Measurements from ENCODE around the gene ZBTB12.

The ZBTB12 gene

GRCh38 chr6:31897612-31898382, 4.1 kb downstream of the ZBTB12 start, which contains the start of gene EHMT2:
TSS of gene EHMT2 (minus strand) at chr6:31897698. CDS start at chr6:31897677, 21 bp downstream.
- peak; percentile 37 to 49 for DNase-seq (ENCODE audit: low read depth in 2 of 2)

- no peak for DNase-seq (ENCODE audit: low read depth in 2 of 2)
These were observed 4.9 kb downstream of the ZBTB12 start for GRCh38 chr6:31896856-31897611.

- DNase-seq (ENCODE audit: low read depth in 2 of 2) = no peak
These were observed 5.4 kb downstream of the ZBTB12 start for GRCh38 chr6:31896493-31896855.

DNA sequence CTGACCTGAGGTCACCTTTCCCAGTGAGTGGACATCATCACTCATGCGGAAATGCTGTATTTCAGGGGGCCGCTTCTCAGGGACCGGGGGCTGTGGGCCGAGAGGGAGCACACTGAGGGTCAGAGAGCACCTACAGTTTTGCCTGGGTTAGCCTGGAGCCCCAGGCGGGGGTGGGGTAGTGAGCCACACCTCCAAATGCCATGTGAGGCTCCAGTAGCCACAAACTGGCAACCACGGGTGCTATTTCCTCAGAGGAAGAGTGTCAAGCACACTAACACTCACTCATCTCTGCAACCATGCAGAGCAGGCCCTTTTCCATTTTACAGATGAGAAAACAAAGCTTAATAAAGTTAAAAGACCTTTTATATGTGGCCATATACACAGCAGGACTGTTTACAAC, 9.1 kb downstream of the ZBTB12 start:
- DNase-seq (ENCODE audit: low read depth in 2 of 2) = no peak

GRCh38 chr6:31889331-31889972, 12.4 kb downstream of the ZBTB12 start:
- no peak for DNase-seq (ENCODE audit: low read depth in 2 of 2)

GRCh38 chr6:31888276-31889258, 13.3 kb downstream of the ZBTB12 start:
- DNase-seq (ENCODE audit: low read depth in 2 of 2) = no peak

DNA sequence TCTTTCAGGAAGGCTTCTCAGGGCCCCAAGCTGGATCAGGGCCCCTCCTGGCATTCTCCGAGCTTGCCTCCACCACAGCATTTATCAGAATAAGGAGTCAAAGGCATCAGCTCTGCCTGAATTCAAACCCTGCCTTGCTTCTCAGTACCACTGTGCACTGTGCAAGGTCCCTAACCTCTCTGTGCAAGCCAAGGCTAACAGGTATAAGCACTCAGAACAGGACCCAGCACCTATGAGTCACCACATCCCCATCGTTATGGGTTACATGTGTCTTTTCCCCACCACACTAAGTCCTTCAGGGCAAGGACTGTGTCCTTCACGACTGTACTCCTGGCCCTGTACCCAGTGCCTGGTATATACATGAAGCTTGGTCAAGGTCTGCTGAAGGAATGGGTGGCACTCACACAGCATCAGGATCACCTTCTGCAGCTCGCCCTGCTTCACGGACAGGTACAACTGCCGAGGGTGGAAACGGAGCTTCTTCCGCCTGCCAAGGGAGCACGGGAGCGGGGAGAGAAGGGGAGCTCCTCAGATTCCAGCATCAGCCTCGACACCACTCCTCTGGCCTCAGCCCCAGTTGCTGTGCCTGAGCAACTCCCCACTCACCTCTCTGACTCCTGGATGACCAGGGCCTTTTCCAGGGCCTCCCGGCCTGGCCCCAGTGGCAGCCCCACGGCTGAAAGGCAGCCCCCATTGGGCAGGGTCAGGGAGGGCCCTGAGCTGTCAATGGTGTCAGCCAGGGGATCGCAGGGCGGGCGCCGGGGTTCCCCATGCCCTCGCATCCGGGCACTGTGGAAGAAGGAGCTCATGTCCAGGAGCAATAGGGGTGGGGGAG, 14.5 kb downstream of the ZBTB12 start:
- DNase-seq (ENCODE audit: low read depth in 2 of 2) = no peak

GRCh38 chr6:31886541-31886991, 15.3 kb downstream of the ZBTB12 start:
- no peak for DNase-seq (ENCODE audit: low read depth in 2 of 2)

GRCh38 chr6:31884528-31885035, 17.3 kb downstream of the ZBTB12 start:
- DNase-seq (ENCODE audit: low read depth in 2 of 2) = no peak

GRCh38 chr6:31883676-31884075, 18.2 kb downstream of the ZBTB12 start:
- no peak for DNase-seq (ENCODE audit: low read depth in 2 of 2)

DNA sequence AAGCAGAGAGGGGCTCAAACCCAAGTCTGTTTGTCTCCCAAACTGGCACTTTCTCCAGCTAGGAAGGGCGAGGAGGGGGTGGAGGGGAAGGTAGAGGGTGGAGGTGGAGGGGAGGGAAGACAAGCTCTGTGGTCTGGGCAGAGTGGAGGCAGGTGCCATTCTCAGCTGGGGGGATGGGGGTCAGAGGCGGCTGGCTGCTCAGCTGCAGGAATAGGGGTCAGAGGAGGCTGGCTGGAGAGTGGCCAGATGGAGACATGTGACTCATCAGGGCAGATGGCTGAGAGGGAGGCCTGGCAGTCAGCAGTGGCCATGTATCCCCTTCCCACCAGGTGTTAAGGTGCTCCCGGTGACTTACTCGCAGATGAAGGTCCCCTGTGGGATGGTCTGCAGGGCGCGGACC, 19.5 kb downstream of the ZBTB12 start:
- no peak for DNase-seq (ENCODE audit: low read depth in 2 of 2)

DNA sequence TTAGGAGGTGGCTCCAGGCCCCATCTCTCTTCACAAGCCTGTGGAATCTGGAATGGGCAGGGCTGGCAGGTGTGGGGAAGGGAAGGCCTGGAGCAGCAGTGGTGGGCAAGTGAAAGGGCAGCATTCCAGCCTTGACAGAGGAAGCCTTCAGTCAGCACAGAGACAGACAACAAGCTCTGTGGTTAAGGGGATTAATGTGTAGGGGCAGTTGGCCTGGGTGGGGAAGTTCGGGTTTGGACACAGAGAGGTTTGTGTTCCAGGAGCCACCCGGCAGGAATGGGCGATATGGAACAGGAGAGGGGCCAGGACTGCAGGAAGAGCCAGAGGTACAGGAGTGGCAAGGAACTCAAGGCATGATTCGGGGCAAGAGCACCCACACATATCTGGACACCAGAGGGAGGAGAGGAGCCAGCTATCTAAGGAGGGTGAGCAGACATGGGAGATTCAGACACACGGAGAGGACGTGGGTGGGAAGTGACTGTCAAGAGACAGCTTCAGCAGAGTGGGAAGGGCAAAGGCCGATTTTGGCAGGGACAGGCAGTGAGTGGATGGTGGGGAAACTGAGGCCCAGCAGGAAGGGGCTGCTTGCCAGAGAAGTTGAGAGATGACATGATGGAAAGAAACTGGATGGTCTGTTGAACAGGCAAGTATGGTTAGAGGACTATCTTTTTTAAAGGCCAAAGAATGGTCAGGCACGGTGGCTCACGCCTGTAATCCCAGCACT, 20.6 kb downstream of the ZBTB12 start:
- DNase-seq (ENCODE audit: low read depth in 2 of 2) = no peak

GRCh38 chr6:31880616-31881015, 21.3 kb downstream of the ZBTB12 start:
- no peak for DNase-seq (ENCODE audit: low read depth in 2 of 2)

DNA sequence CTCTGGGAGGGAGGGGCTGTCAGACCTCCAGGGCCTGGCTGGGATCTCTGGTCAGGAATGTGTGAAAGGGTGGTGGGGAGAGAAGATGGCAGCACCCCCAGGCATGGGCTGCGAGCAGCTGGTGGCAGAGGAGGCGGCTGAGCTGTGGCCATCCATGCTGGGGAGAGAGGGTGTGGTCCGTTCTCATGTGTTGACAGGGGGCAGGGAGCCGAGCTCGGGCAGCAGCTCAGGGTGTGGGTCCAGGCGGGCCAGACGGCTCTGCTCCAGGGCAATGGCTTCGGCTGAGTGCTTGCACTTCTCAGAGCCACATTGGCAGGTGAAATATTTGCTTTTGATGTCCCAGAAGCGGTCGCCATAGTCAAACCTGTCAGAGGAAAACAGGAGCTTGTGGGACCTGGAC, 22.0 kb downstream of the ZBTB12 start:
- no peak for DNase-seq (ENCODE audit: low read depth in 2 of 2)

DNA sequence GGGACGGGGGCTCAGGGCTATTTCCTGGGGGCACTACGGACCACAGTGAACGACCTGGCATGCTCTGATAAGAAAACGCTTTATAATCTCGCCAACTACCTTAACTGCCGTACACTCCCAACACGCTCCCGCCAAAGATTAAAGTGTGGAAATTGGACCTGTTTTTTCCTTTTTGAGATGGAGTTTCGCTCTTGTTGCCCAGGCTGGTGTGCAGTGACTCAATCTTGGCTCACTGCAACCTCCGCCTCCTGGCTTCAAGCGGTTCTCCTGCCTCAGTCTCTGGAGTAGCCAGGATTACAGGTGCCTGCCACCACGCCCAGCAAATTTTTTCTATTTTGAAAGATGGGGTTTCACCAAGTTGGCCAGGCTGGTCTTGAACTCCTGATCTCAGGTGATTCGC, 22.7 kb downstream of the ZBTB12 start:
- no peak for DNase-seq (ENCODE audit: low read depth in 2 of 2)

DNA sequence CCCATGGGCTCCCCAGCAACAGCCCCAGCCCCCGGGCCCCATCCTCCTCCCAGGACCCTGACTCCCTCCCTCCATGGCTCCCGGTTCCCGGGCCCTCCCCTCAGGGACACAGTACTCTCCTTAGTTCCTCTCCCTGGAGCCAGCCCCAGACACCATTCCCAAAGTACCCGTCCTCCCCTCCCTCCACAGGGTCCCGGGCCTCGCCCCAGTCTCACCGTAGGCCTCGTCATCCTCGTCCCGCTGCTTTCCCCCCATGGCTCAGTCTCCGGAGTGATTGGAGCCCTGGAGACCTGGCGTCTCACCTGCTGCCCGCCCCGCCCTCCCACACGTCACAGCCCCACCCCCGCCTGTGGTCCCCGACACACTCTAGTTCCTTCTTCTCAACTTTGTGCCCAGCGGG, 23.2 kb downstream of the ZBTB12 start, which contains the start of gene SLC44A4:
Gene SLC44A4, minus strand, starts transcription at position 272 of the 400 bp plus-strand sequence. Its CDS starts 17 bp downstream, at position 255.
- DNase-seq (ENCODE audit: low read depth in 2 of 2) = no peak

DNA sequence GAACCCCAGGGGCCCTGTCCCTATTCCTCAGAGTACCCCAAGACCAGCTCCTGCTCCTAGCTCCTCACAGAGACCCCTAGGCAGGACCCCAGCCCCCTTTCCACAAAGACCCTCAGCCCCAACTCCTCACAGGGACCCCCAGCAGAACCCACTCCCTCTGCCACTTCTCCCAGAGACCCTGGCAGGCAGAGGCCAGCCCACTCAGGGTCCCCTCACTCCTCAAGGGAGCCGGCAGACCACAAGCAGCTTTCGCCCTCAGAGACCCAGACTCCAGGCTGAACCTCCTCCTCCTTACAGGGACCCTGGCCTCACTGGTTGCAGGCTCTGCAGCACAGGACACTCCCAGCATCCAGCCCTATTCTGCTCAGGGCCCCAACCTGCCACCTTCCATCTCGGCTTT, 23.7 kb downstream of the ZBTB12 start:
- DNase-seq (ENCODE audit: low read depth in 2 of 2) = no peak

DNA sequence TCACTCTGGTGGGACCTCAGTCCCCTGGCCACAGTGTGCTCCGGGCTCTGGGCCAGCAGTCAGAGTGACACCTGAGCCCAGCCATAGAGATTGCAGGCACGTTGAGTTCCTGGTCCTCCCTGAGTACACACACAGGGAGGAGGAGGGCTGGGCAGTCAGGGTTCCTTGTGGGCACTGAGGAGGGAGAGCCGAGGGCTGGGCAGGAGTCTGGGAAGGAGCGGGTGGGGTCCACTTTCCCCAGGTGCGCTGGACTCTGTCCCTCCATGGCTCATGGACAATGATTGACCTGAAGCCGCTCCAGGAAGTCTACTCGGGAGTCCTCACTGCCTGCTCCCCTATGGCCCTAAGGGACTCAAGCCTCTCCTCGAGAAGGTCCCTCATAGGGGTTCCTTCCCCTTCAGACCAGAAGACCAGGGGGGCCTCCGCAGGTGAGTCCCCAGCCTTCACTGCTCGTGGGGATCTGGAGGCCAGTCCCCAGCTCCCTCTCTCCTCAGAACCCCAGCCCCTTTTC, 24.2 kb downstream of the ZBTB12 start:
- DNase-seq (ENCODE audit: low read depth in 2 of 2) = no peak

DNA sequence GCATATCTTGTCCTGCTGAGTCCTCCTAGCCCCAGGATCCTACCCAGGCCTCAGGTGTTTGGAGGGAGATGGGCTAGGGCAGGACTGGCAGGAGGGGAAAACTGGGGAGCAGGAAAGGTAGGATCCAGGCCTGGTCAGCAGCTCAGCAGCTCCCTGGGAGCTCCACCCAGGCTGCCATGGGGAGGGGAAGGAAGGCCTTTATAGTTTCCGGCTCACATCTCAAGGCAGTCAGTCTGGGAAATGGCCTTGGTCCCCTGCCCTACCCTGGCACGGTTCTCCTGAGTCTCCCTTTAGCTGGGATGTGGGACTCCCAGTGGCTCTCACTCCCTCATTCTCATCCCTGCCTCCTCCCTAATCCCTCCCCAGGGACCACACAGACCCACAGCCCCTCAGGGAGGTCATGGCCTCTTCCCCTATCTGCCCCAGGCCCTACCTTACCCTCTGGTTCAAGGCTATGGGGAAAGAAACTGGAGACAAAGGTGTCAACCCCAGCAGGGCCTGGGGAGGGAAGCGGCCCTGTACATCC, 24.7 kb downstream of the ZBTB12 start:
- no peak for DNase-seq (ENCODE audit: low read depth in 2 of 2)
